ENCODE measurements around the gene DNAH8.

- TF ChIP-seq EZH2 (IDR thresholded peaks at IDR 0.05; ENCODE audit: low read depth) = no peak
- TF ChIP-seq CTCF (conservative IDR thresholded peaks at IDR 0.05) = no peak
Measured at GRCh38 chr6:39079197-39080125, 364.4 kb downstream of the DNAH8 start.

All from PC-9 (cell line).